Liver (tissue), 9 donors: ENCODE measurements around the gene RNFT2. TPM values are rescaled to one million over a fixed set of nuclear protein-coding genes. Genes with fewer than 3 reads are reported as not detected.

Experiments used
- DNase-seq: peaks from one replicate; pipeline ENCODE4 v3.0.0-alpha.2; 2017; ENCODE audit warnings: low spot score
- H3K27ac ChIP-seq, 2 donors: one replicate each; pipeline ENCODE4 v1.7.0; 2013; ENCODE audit warnings: inconsistent platforms in 2 of 2, low read length in 2 of 2, control low read depth in 1 of 2, low read depth in 1 of 2, mild to moderate bottlenecking in 1 of 2
- H3K27me3 ChIP-seq, 4 donors: one replicate each; pipeline versions ENCODE4 v1.6.1 to v1.7.0; 2013; ENCODE audit warnings: low read length in 3 of 4, inconsistent platforms in 1 of 4, mild to moderate bottlenecking in 1 of 4, moderate library complexity in 1 of 4; ENCODE audit not compliant: control insufficient read depth in 4 of 4, insufficient read depth in 4 of 4
- H3K36me3 ChIP-seq, 4 donors: one replicate each; pipeline versions ENCODE4 v1.6.1 to v1.7.0; 2013; ENCODE audit warnings: low read length in 3 of 4, mild to moderate bottlenecking in 3 of 4, low read depth in 1 of 4, moderate library complexity in 1 of 4; ENCODE audit not compliant: control insufficient read depth in 4 of 4, insufficient read depth in 3 of 4
- H3K4me1 ChIP-seq, 4 donors: one replicate each; pipeline versions ENCODE4 v1.6.1 to v1.7.0; 2013; ENCODE audit warnings: low read length in 3 of 4, mild to moderate bottlenecking in 3 of 4, moderate library complexity in 1 of 4; ENCODE audit not compliant: control insufficient read depth in 4 of 4, insufficient read depth in 4 of 4
- H3K4me3 ChIP-seq, 3 donors: one replicate each; pipeline versions ENCODE4 v1.6.1 to v1.7.0; 2013; ENCODE audit warnings: low read length in 3 of 3, control low read depth in 1 of 3, low read depth in 1 of 3, mild to moderate bottlenecking in 1 of 3
- H3K9ac ChIP-seq, 2 donors: one replicate each; pipeline ENCODE4 v1.7.0; 2013; ENCODE audit warnings: low read length in 2 of 2, mild to moderate bottlenecking in 2 of 2, moderate library complexity in 2 of 2, control low read depth in 1 of 2, low read depth in 1 of 2
- H3K9me3 ChIP-seq, 4 donors: one replicate each; pipeline versions ENCODE4 v1.6.1 to v1.7.0; 2013; ENCODE audit warnings: low read length in 3 of 4; ENCODE audit not compliant: control insufficient read depth in 4 of 4
- ATF3 ChIP-seq: IDR thresholded peaks from 2 replicates; pipeline ENCODE4 v1.6.1; 2016; ENCODE audit warnings: antibody characterized with exemption
- CTCF ChIP-seq: fragments of 150-350 bp; IDR thresholded peaks from 2 replicates; pipeline ENCODE4 v1.5.1; 2017; ENCODE audit warnings: improper control_type of control experiment, low read depth, low read length; ENCODE audit not compliant: missing input control
- EGR1 ChIP-seq, 2 donors: IDR thresholded peaks; 2 replicates each; pipeline ENCODE4 v1.6.1; 2016 to 2018; ENCODE audit warnings: antibody characterized with exemption in 2 of 2, low read depth in 2 of 2
- FOXA1 ChIP-seq: IDR thresholded peaks from 2 replicates; pipeline ENCODE4 v1.6.1; 2016; ENCODE audit warnings: antibody characterized with exemption
- FOXA2 ChIP-seq: IDR thresholded peaks from 2 replicates; pipeline ENCODE4 v1.6.1; 2016; ENCODE audit warnings: antibody characterized with exemption
- HNF4A ChIP-seq, 2 donors: conservative IDR thresholded peaks; 2 replicates each; pipeline ENCODE4 v1.6.1; 2016; ENCODE audit warnings: antibody characterized with exemption in 2 of 2, mild to moderate bottlenecking in 2 of 2
- HNF4G ChIP-seq: IDR thresholded peaks from 2 replicates; pipeline ENCODE4 v1.6.1; 2016; ENCODE audit warnings: antibody characterized with exemption
- JUND ChIP-seq, 2 donors: IDR thresholded peaks; 2 replicates each; pipeline ENCODE4 v1.6.1; 2016; ENCODE audit warnings: antibody characterized with exemption in 2 of 2
- MAX ChIP-seq: IDR thresholded peaks from 2 replicates; pipeline ENCODE4 v1.6.1; 2016; ENCODE audit warnings: antibody characterized with exemption
- NR2F2 ChIP-seq: IDR thresholded peaks from 2 replicates; pipeline ENCODE4 v1.6.1; 2016; ENCODE audit warnings: antibody characterized with exemption
- RAD21 ChIP-seq, 2 donors: IDR thresholded peaks; 2 replicates each; pipeline ENCODE4 v1.6.1; 2016; ENCODE audit warnings: antibody characterized with exemption in 2 of 2, mild to moderate bottlenecking in 2 of 2
- REST ChIP-seq: IDR thresholded peaks from 2 replicates; pipeline ENCODE4 v1.6.1; 2016; ENCODE audit warnings: antibody characterized with exemption, mild to moderate bottlenecking
- RXRA ChIP-seq, 2 donors: IDR thresholded peaks; 2 replicates each; pipeline ENCODE4 v1.6.1; 2017 to 2018; ENCODE audit warnings: antibody characterized with exemption in 2 of 2, mild to moderate bottlenecking in 1 of 2
- SP1 ChIP-seq: IDR thresholded peaks from 2 replicates; pipeline ENCODE4 v1.6.1; 2018; ENCODE audit warnings: antibody characterized with exemption, mild to moderate bottlenecking
- TAF1 ChIP-seq: conservative IDR thresholded peaks from 2 replicates; pipeline ENCODE4 v1.6.1; 2016; ENCODE audit warnings: antibody characterized with exemption, mild to moderate bottlenecking
- YY1 ChIP-seq: IDR thresholded peaks from 2 replicates; pipeline ENCODE4 v1.6.1; 2016; ENCODE audit warnings: antibody characterized with exemption, mild to moderate bottlenecking
- ZBTB33 ChIP-seq: IDR thresholded peaks from 2 replicates; pipeline ENCODE4 v1.6.1; 2016; ENCODE audit warnings: antibody characterized with exemption
- WGBS: extraction: QIAGEN DNeasy Blood & Tissue Kit; methylation state at CpG from one replicate; pipeline ENCODE4 v1.1.7; 2013; 5-methylcytosine and 5-hydroxymethylcytosine counted together
- polyA plus RNA-seq, 2 donors: library from polyadenylated mRNA; stranded (reverse) in 1 of 2; unstranded in 1 of 2; fragments of 200-250 nt in 1 of 2; fragments of >200 nt in 1 of 2; fragmentation: Nextera tagmentation in 1 of 2; extraction: Ambion mirVana in 1 of 2; gene quantifications; one replicate each; pipeline versions ENCODE4 v1.2.1 to v1.2.3, GENCODE V29; 2013 to 2015
- total RNA-seq, 2 donors: library from RNA; depleted of rRNA; stranded (reverse); fragments of >200 nt; gene quantifications; one replicate each; pipeline ENCODE4 v1.2.3, GENCODE V29; 2014
- donor health status: healthy.
- donor health status: healthy.
- donor health status: healthy.
- donor health status: healthy.
- donor health status: healthy.

Gene RNFT2
- total and polyA plus RNA-seq, 4 donors = 0.13 to 1.4 (median 0.19) TPM

GRCh38 chr12:116897476-116897875 is 159.4 kb downstream of the RNFT2 start:
- Histone ChIP-seq H3K27me3 (peaks cover 0 to 9% (median 0%) of the 10 kb centered on the region in 4 donors), H3K36me3 (no peaks in the 10 kb centered on the region), H3K4me3 (no peak overlapping the region), H3K9ac (no peak overlapping the region), H3K9me3 (no peaks in the 10 kb centered on the region), H3K4me1 (no peaks in the 10 kb centered on the region), H3K27ac (no peak overlapping the region)
- 83% methylated on average over 4 of the region's 4 CpGs for WGBS
- no peak for DNase-seq
- TF ChIP-seq JUND (IDR thresholded peaks at IDR 0.05) (no peak), FOXA1 (no peak), HNF4A (conservative IDR thresholded peaks at IDR 0.05) (no peak), FOXA2 (no peak), EGR1 (IDR thresholded peaks at IDR 0.05; ENCODE audit: low read depth in 2 of 2) (no peak), TAF1 (no peak), REST (no peak), ZBTB33 (no peak), SP1 (no peak), RAD21 (IDR thresholded peaks at IDR 0.05) (no peak), ATF3 (no peak), MAX (no peak), CTCF (no peak), YY1 (no peak), HNF4G (no peak)

GRCh38 chr12:116898669-116899068 is 160.6 kb downstream of the RNFT2 start:
- WGBS = 56% methylated on average over 3 of the region's 3 CpGs
- DNase-seq = no peak
- no peak overlapping the region for H3K4me3 ChIP-seq
- H3K27ac ChIP-seq = no peak overlapping the region
- H3K4me1 ChIP-seq = no peaks in the 10 kb centered on the region
- H3K36me3 ChIP-seq = no peaks in the 10 kb centered on the region
- no peak overlapping the region for H3K9ac ChIP-seq
- no peaks in the 10 kb centered on the region for H3K9me3 ChIP-seq
- H3K27me3 ChIP-seq = peaks cover 0 to 9% (median 0%) of the 10 kb centered on the region in 4 donors
- TF ChIP-seq MAX = no peak
- no peak for TF ChIP-seq FOXA1
- no peak for TF ChIP-seq TAF1
- no peak for TF ChIP-seq YY1
- TF ChIP-seq CTCF = no peak
- no peak for TF ChIP-seq JUND (IDR thresholded peaks at IDR 0.05)
- no peak for TF ChIP-seq NR2F2
- TF ChIP-seq FOXA2 = no peak
- no peak for TF ChIP-seq RXRA (IDR thresholded peaks at IDR 0.05)
- no peak for TF ChIP-seq SP1
- no peak for TF ChIP-seq REST
- no peak for TF ChIP-seq RAD21 (IDR thresholded peaks at IDR 0.05)
- TF ChIP-seq HNF4G = no peak
- TF ChIP-seq ATF3 = no peak
- TF ChIP-seq EGR1 (IDR thresholded peaks at IDR 0.05; ENCODE audit: low read depth in 2 of 2) = no peak
